Measurements from ENCODE around the gene EHMT2. TPM values are rescaled to one million over a fixed set of nuclear protein-coding genes. Genes with fewer than 3 reads are reported as not detected.

Gene EHMT2
- total RNA-seq, 3 donors from 2014 or later (not counting 1 experiment from before 2014, with no cell fraction given): 49.3 to 56.6 (median 55.8) TPM

DNA sequence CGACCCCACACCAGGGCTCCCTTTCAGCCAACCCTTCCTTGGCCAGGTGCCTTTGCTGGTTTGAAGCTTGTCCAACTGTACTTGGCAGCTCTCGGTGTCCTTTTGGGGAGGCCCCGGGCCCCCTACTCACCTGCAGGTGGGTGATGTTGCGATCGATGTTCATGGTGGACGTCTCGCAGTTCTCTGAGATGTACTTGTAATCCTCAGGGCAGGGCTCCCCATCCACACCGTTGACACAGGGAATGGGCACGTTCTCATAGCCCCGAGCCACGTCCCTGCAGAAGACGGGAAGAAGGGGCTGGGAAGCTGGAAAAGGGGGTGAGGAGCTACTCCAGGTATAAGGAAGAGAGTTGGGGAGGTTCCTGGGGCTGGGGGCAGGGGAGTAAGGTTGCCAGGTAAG lies 13.8 kb downstream of the EHMT2 start:
- no peak overlapping the region for H3K27ac Mint-ChIP-seq
- no peaks in the 10 kb centered on the region for H3K4me1 ChIP-seq (ENCODE audit: control insufficient read depth, insufficient read depth, low read length)
- no peaks in the 10 kb centered on the region for H3K9me3 ChIP-seq (ENCODE audit: control insufficient read depth, insufficient read depth, low read length)
- TF ChIP-seq, protein P1, sequence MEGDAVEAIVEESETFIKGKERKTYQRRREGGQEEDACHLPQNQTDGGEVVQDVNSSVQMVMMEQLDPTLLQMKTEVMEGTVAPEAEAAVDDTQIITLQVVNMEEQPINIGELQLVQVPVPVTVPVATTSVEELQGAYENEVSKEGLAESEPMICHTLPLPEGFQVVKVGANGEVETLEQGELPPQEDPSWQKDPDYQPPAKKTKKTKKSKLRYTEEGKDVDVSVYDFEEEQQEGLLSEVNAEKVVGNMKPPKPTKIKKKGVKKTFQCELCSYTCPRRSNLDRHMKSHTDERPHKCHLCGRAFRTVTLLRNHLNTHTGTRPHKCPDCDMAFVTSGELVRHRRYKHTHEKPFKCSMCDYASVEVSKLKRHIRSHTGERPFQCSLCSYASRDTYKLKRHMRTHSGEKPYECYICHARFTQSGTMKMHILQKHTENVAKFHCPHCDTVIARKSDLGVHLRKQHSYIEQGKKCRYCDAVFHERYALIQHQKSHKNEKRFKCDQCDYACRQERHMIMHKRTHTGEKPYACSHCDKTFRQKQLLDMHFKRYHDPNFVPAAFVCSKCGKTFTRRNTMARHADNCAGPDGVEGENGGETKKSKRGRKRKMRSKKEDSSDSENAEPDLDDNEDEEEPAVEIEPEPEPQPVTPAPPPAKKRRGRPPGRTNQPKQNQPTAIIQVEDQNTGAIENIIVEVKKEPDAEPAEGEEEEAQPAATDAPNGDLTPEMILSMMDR (IDR thresholded peaks at IDR 0.05): no peak
- no peaks in the 10 kb centered on the region for H3K27me3 Mint-ChIP-seq (ENCODE audit: low read depth in 2 of 2)
- H3K9me3 Mint-ChIP-seq: no peaks in the 10 kb centered on the region
- H3K4me3 ChIP-seq (ENCODE audit: low read length): no peak overlapping the region
- peaks cover 72% of the 10 kb centered on the region for H3K36me3 ChIP-seq (ENCODE audit: control insufficient read depth, insufficient read depth, low read length)
- H3K4me3 Mint-ChIP-seq: no peak overlapping the region
- H3K27ac ChIP-seq (ENCODE audit: low read length): no peak overlapping the region
- peaks cover 17% of the 10 kb centered on the region for H3K36me3 Mint-ChIP-seq
- intact Hi-C loops (cut with micrococcal nuclease): no loop called here
- ATAC-seq: no peak
- 97% methylated on average over 12 of the region's 12 CpGs for WGBS (ENCODE audit: insufficient coverage)
- H3K4me1 Mint-ChIP-seq: peaks cover 0 to 10% of the 10 kb centered on the region in 2 donors
- DNase-seq: no peak
- H3K27me3 ChIP-seq (ENCODE audit: control insufficient read depth, insufficient read depth, low read length): no peaks in the 10 kb centered on the region

DNA sequence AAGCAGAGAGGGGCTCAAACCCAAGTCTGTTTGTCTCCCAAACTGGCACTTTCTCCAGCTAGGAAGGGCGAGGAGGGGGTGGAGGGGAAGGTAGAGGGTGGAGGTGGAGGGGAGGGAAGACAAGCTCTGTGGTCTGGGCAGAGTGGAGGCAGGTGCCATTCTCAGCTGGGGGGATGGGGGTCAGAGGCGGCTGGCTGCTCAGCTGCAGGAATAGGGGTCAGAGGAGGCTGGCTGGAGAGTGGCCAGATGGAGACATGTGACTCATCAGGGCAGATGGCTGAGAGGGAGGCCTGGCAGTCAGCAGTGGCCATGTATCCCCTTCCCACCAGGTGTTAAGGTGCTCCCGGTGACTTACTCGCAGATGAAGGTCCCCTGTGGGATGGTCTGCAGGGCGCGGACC lies 15.2 kb downstream of the EHMT2 start:
- no peak overlapping the region for H3K4me3 ChIP-seq (ENCODE audit: low read length)
- peaks cover 17% of the 10 kb centered on the region for H3K36me3 Mint-ChIP-seq
- H3K27ac Mint-ChIP-seq: no peak overlapping the region
- H3K4me3 Mint-ChIP-seq: no peak overlapping the region
- DNase-seq (no peak), ATAC-seq (no peak)
- no peaks in the 10 kb centered on the region for H3K27me3 ChIP-seq (ENCODE audit: control insufficient read depth, insufficient read depth, low read length)
- WGBS (ENCODE audit: insufficient coverage): 94% methylated on average over 6 of the region's 6 CpGs
- no peaks in the 10 kb centered on the region for H3K4me1 ChIP-seq (ENCODE audit: control insufficient read depth, insufficient read depth, low read length)
- TF ChIP-seq, protein P1 (IDR thresholded peaks at IDR 0.05): no peak
- H3K9me3 Mint-ChIP-seq: no peaks in the 10 kb centered on the region
- H3K27ac ChIP-seq (ENCODE audit: low read length): no peak overlapping the region
- no peaks in the 10 kb centered on the region for H3K9me3 ChIP-seq (ENCODE audit: control insufficient read depth, insufficient read depth, low read length)
- peaks cover 0 to 10% of the 10 kb centered on the region in 2 donors for H3K4me1 Mint-ChIP-seq
- H3K36me3 ChIP-seq (ENCODE audit: control insufficient read depth, insufficient read depth, low read length): peaks cover 60% of the 10 kb centered on the region
- intact Hi-C loops (cut with micrococcal nuclease): no loop called here
- H3K27me3 Mint-ChIP-seq (ENCODE audit: low read depth in 2 of 2): no peaks in the 10 kb centered on the region

DNA sequence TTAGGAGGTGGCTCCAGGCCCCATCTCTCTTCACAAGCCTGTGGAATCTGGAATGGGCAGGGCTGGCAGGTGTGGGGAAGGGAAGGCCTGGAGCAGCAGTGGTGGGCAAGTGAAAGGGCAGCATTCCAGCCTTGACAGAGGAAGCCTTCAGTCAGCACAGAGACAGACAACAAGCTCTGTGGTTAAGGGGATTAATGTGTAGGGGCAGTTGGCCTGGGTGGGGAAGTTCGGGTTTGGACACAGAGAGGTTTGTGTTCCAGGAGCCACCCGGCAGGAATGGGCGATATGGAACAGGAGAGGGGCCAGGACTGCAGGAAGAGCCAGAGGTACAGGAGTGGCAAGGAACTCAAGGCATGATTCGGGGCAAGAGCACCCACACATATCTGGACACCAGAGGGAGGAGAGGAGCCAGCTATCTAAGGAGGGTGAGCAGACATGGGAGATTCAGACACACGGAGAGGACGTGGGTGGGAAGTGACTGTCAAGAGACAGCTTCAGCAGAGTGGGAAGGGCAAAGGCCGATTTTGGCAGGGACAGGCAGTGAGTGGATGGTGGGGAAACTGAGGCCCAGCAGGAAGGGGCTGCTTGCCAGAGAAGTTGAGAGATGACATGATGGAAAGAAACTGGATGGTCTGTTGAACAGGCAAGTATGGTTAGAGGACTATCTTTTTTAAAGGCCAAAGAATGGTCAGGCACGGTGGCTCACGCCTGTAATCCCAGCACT lies 16.2 kb downstream of the EHMT2 start:
- H3K27ac Mint-ChIP-seq: no peak overlapping the region

More for the DNA sequence above, 16.2 kb downstream of the EHMT2 start:
- Mint-ChIP-seq H3K4me3 (no peak overlapping the region), H3K9me3 (no peaks in the 10 kb centered on the region), H3K27me3 (ENCODE audit: low read depth in 2 of 2) (no peaks in the 10 kb centered on the region), H3K4me1 (peaks cover 0 to 10% of the 10 kb centered on the region in 2 donors), H3K36me3 (peaks cover 15% of the 10 kb centered on the region)
- DNase-seq (no peak), ATAC-seq (no peak)
- Histone ChIP-seq H3K4me1 (ENCODE audit: control insufficient read depth, insufficient read depth, low read length) (no peaks in the 10 kb centered on the region), H3K27me3 (ENCODE audit: control insufficient read depth, insufficient read depth, low read length) (no peaks in the 10 kb centered on the region), H3K27ac (ENCODE audit: low read length) (no peak overlapping the region), H3K4me3 (ENCODE audit: low read length) (no peak overlapping the region), H3K9me3 (ENCODE audit: control insufficient read depth, insufficient read depth, low read length) (no peaks in the 10 kb centered on the region), H3K36me3 (ENCODE audit: control insufficient read depth, insufficient read depth, low read length) (peaks cover 51% of the 10 kb centered on the region)
- intact Hi-C loops (cut with micrococcal nuclease): no loop called here
- 92% methylated on average over 9 of the region's 9 CpGs for WGBS (ENCODE audit: insufficient coverage)
- TF ChIP-seq, protein P1 (IDR thresholded peaks at IDR 0.05): no peak

Measured in natural killer cell (primary cell).